Left lung (tissue), 10 donors: Measurements from ENCODE around the gene VSTM2L. TPM values are rescaled to one million over a fixed set of nuclear protein-coding genes. Genes with fewer than 3 reads are reported as not detected.

Source experiments
- ATAC-seq: fragments of 200-7000 bp; cut with Tn5 transposase; one replicate; pipeline ENCODE4 v1.9.1; 2020; ENCODE audit warnings: moderate library complexity
- DNase-seq, 4 donors: peaks; one replicate each; pipeline ENCODE4 v3.0.0-alpha.2; 2013 to 2020
- H3K27ac ChIP-seq, 2 donors: fragments of 200-600 bp; sonication (generic) in 1 of 2; one replicate each; pipeline versions ENCODE4 v1.5.0 to v1.8.0; 2020 to 2021
- H3K27me3 ChIP-seq, 2 donors: fragments of 200-600 bp; sonication (generic) in 1 of 2; one replicate each; pipeline versions ENCODE4 v1.5.0 to v1.8.0; 2020 to 2021
- H3K36me3 ChIP-seq, 2 donors: fragments of 200-600 bp; sonication (generic) in 1 of 2; one replicate each; pipeline versions ENCODE4 v1.5.0 to v1.8.0; 2020 to 2021
- H3K4me1 ChIP-seq, 2 donors: fragments of 200-600 bp; one replicate each; pipeline ENCODE4 v1.8.0; 2021
- H3K4me3 ChIP-seq, 2 donors: fragments of 200-600 bp; sonication (generic) in 1 of 2; one replicate each; pipeline versions ENCODE4 v1.5.0 to v1.8.0; 2020 to 2021; ENCODE audit warnings: mild to moderate bottlenecking in 1 of 2
- H3K9me3 ChIP-seq, 2 donors: fragments of 200-600 bp; sonication (generic) in 1 of 2; one replicate each; pipeline versions ENCODE4 v1.5.0 to v1.8.0; 2020 to 2021
- intact Hi-C, 2 donors: fragments of 100-400 bp; cut with DNase I; formaldehyde crosslinking; loops; one replicate each; pipeline versions ENCODE4 v1.11.2 to v1.14.2; 2022
- polyA plus RNA-seq, 6 donors: library from polyadenylated mRNA; unstranded; fragments of 120-200 nt; gene quantifications; one replicate each; pipeline ENCODE4 v1.2.1, GENCODE V29; 2013; ENCODE audit not compliant: insufficient read length in 6 of 6
- total RNA-seq, 2 donors: library from RNA; stranded (reverse); fragmentation: NEBNext Ultra II Directional; extraction: Animal tissue kit (Norgen Biotek cat#: 25700); gene quantifications; one replicate each; pipeline ENCODE4 v1.2.1, GENCODE V29; 2021
- TF ChIP-seq, protein P1 (sequence below), 2 donors: fragments of 200-600 bp; sonication (generic) in 1 of 2; IDR thresholded peaks; one replicate each; pipeline versions ENCODE4 v1.5.0 to v1.8.0; 2021; ENCODE audit warnings: antibody characterized with exemption in 2 of 2
- donor health status: DM: no; HTN: yes; CAD: no.
- donor health status: DM: no; HTN: no; CAD: no.

Gene VSTM2L
- total and polyA plus RNA-seq, 8 donors, result 2.7 to 31.9 (median 7.2) TPM

DNA sequence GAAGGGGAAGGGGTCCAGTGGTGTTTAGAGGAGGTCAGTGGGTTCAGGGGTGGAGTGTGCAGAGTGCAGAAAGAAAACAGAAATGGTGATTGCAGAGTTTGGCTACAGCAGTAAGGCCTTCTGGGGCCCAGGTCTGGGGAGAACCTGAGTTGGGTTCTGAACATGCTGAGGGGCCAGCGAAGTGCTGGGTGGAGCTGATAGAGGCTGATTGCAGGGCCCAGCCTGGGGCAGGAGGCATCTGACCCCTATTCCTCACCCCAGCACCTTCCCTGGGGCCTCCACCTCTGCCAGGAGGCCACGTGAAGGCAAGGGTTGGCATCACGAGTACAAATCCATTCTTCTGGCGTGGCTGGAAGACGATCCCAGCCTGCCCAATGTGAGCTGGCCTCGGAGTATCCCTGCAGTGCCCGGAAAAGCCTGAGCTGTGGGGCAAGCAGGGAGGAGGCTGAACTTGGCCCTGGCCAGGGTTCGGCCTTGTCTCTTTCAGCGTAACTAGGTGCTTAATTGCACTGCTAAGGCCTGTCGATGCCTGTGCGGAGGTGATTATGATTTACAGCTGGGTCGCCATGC lies 35.3 kb downstream of the VSTM2L start:
- DNase-seq, result no peak
- Histone ChIP-seq H3K27me3 (peaks cover 0 to 5% of the 10 kb centered on the region in 2 donors), H3K4me3 (no peak overlapping the region), H3K36me3 (no peaks in the 10 kb centered on the region), H3K27ac (no peak overlapping the region), H3K4me1 (no peaks in the 10 kb centered on the region), H3K9me3 (peaks cover 0 to 3% of the 10 kb centered on the region in 2 donors)
- no peak for ATAC-seq
- intact Hi-C loops, result no loop called here
- TF ChIP-seq, protein P1, sequence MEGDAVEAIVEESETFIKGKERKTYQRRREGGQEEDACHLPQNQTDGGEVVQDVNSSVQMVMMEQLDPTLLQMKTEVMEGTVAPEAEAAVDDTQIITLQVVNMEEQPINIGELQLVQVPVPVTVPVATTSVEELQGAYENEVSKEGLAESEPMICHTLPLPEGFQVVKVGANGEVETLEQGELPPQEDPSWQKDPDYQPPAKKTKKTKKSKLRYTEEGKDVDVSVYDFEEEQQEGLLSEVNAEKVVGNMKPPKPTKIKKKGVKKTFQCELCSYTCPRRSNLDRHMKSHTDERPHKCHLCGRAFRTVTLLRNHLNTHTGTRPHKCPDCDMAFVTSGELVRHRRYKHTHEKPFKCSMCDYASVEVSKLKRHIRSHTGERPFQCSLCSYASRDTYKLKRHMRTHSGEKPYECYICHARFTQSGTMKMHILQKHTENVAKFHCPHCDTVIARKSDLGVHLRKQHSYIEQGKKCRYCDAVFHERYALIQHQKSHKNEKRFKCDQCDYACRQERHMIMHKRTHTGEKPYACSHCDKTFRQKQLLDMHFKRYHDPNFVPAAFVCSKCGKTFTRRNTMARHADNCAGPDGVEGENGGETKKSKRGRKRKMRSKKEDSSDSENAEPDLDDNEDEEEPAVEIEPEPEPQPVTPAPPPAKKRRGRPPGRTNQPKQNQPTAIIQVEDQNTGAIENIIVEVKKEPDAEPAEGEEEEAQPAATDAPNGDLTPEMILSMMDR (IDR thresholded peaks at IDR 0.05), result no peak

DNA sequence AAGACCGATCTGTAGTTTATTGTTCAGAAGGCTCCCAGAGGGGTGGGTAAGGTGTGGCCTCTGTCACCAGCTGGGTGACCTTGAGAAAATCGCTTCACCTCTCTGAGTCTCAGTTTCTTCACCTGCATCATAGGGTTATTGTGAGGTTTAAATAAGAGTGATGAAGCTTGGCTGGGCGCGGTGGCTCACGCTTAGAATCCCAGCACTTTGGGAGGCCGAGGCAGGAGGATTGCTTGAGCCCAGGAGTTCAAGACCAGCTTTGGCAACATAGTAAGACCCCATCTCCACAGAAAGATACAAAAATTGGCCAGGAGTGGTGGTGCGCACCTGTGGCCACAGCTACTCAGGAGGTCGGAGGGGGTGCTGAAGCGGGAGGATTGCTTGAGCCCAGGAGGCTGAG lies 36.0 kb downstream of the VSTM2L start:
- no peaks in the 10 kb centered on the region for H3K4me1 ChIP-seq

DNA sequence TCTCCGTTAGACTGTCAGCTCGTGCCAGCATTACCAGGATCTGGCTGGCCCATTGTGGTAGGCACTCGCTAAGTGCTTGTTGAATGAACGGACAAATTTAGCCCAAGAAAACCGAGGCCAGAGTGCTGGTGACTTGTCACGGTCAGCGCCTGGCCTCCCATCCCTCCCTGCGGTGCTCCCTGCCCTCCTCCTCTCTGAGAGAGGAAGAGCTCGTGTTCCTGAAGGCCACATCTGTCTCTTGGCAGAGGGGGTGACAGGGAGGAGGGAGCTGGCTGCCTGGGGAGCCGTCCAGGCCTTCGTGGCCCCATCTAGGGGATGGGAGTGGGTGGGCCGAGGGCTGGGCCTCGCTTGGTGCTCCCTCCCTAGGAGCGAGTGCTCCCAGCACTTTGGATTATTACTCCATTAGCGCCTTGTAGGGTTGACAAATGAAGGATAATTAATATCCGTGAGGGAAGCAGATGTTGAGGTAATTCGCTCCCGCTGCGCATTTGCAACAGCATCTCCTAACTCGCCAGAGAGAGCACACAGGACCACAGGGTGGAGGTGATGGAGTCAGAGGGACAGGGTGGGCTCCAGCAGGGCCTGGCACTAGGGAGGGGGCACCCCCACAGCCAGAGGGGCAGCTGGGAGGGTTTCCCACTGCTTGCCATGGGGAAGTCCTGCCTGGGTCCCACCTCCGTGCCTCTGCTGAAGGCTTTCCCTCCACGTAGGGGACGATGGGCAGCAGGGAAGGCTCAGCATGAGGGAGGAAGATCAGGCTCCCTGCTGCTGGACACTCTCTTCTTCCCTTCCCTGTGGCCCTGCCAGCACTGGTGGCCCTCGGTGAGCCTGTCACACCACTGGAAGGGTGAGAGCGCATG lies 37.0 kb downstream of the VSTM2L start:
- intact Hi-C loops, result no loop called here
- peaks cover 0 to 2% of the 10 kb centered on the region in 2 donors for H3K27me3 ChIP-seq
- DNase-seq (no peak), ATAC-seq (no peak)
- no peaks in the 10 kb centered on the region for H3K4me1 ChIP-seq
- H3K36me3 ChIP-seq, result no peaks in the 10 kb centered on the region
- H3K4me3 ChIP-seq, result no peak overlapping the region
- TF ChIP-seq, protein P1 (IDR thresholded peaks at IDR 0.05), result no peak
- H3K27ac ChIP-seq, result no peak overlapping the region
- peaks cover 0 to 3% of the 10 kb centered on the region in 2 donors for H3K9me3 ChIP-seq

More for the DNA sequence above, 36.0 kb downstream of the VSTM2L start:
- Histone ChIP-seq H3K4me3 (no peak overlapping the region), H3K27me3 (peaks cover 0 to 5% of the 10 kb centered on the region in 2 donors), H3K9me3 (peaks cover 0 to 3% of the 10 kb centered on the region in 2 donors), H3K36me3 (no peaks in the 10 kb centered on the region), H3K27ac (no peak overlapping the region)
- ATAC-seq (no peak), DNase-seq (no peak)
- TF ChIP-seq, protein P1 (IDR thresholded peaks at IDR 0.05), result no peak
- intact Hi-C loops, result no loop called here

DNA sequence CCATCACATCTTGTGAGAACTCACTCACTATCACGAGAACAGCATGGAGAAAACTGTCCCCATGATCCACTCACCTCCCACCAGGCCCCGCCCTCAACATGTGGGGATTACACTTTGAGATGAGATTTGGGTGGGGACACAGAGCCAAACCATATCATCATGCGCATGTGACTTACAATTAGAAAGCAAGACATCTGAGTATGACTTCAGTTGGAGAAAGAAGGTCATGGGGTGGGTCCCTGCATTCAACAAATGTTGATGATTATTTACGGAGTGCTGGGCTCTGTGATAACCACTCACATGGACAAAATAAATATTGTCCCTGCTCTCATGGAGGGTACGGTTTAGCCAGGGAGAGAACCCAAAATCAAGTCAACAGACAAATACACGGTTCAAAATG lies 37.9 kb downstream of the VSTM2L start:
- no peak overlapping the region for H3K27ac ChIP-seq
- DNase-seq (no peak), ATAC-seq (no peak)
- peaks cover 0 to 4% of the 10 kb centered on the region in 2 donors for H3K27me3 ChIP-seq
- no peak overlapping the region for H3K4me3 ChIP-seq
- intact Hi-C loops, result no loop called here
- TF ChIP-seq, protein P1 (IDR thresholded peaks at IDR 0.05), result no peak
- no peaks in the 10 kb centered on the region for H3K4me1 ChIP-seq
- H3K36me3 ChIP-seq, result no peaks in the 10 kb centered on the region
- peaks cover 0 to 3% of the 10 kb centered on the region in 2 donors for H3K9me3 ChIP-seq

DNA sequence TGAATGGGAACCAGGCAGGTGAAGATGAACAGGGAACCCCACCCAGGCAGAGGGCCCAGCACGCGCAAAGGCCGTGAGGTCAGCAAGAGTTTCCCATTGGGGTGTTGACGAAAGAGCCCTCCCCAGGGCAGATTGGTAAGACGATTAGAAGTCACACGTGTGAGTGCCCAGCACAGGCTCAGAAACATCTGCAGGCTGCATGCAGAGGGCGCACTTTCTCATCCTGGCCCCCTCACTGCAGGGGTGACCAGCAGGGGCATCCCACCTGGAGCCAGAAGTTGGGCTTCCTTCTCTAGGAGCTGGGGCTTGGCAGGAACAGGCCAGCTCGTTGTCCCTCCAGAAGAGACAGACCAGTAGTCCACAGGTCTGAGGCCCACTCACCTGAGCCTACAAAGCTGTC lies 38.4 kb downstream of the VSTM2L start:
- ATAC-seq (no peak), DNase-seq (no peak)
- TF ChIP-seq, protein P1 (IDR thresholded peaks at IDR 0.05), result no peak
- intact Hi-C loops, result no loop called here
- H3K27ac ChIP-seq, result no peak overlapping the region
- no peaks in the 10 kb centered on the region for H3K36me3 ChIP-seq
- H3K9me3 ChIP-seq, result peaks cover 0 to 3% of the 10 kb centered on the region in 2 donors
- no peak overlapping the region for H3K4me3 ChIP-seq
- peaks cover 0 to 4% of the 10 kb centered on the region in 2 donors for H3K27me3 ChIP-seq
- no peaks in the 10 kb centered on the region for H3K4me1 ChIP-seq
